ENCODE data around the gene CDH4. TPM values are rescaled to one million over a fixed set of nuclear protein-coding genes. Genes with fewer than 3 reads are reported as not detected.

CDH4 gene
- total RNA-seq, 1 donor from 2014 or later: 0.06 TPM

DNA sequence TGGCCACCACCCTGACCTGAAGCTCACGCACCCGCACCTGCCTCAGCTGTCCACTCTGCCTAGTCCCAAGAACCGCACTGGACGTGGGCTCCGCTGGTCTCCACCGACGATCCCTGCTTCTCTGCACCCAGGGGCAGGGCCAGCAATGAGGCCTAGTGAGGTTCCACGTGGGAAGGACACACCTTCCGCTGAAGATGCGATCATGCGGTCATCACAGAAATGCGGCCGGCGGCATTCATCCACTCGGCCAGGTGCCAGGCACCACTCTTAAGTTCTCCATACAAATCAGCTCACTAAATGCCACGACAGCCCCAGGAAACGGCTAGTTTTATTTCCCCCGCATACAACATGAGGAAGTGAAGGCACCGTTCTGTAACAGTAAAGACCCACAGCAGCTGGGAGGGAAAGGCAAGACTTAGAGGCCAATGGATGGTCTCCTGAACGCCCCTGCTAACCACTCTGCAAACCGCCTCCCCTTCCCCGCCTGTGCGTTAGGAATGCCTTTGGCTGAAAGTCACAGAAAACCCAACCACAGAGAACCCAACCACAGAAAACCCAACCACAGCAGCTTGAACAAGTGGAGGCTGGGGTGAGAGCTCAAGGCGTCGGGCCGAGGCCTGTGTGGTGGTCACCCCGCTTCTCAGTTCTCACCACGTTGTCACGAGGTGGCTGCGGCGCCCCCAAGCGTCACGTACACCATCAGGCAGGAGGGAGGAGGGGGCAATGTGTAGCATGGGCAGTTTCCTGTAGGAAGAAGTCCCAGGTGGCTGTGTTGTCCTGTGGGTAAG, 609.2 kb downstream of the CDH4 start:
- H3K9me3 ChIP-seq: no peaks in the 10 kb centered on the region
- H3K27me3 ChIP-seq (ENCODE audit: low read depth): no peaks in the 10 kb centered on the region
- H3K4me3 ChIP-seq: no peak overlapping the region
- H3K4me1 ChIP-seq: no peaks in the 10 kb centered on the region
- intact Hi-C loops (cut with DNase I): no loop called here
- no peak for DNase-seq
- TF ChIP-seq CTCF (IDR thresholded peaks at IDR 0.05): no peak
- no peaks in the 10 kb centered on the region for H3K36me3 ChIP-seq
- H3K27ac ChIP-seq: no peak overlapping the region
- ATAC-seq: no peak

GRCh38 chr20:61861858-61862257, 609.8 kb downstream of the CDH4 start:
- Histone ChIP-seq H3K9me3 (no peaks in the 10 kb centered on the region), H3K4me1 (no peaks in the 10 kb centered on the region), H3K36me3 (no peaks in the 10 kb centered on the region), H3K27ac (no peak overlapping the region), H3K4me3 (no peak overlapping the region), H3K27me3 (ENCODE audit: low read depth) (no peaks in the 10 kb centered on the region)
- no peak for DNase-seq
- intact Hi-C loops (cut with DNase I): no loop called here
- no peak for ATAC-seq
- TF ChIP-seq CTCF (IDR thresholded peaks at IDR 0.05): no peak

- Histone ChIP-seq H3K4me1 (no peaks in the 10 kb centered on the region), H3K4me3 (no peak overlapping the region), H3K9me3 (no peaks in the 10 kb centered on the region), H3K27me3 (ENCODE audit: low read depth) (no peaks in the 10 kb centered on the region), H3K27ac (no peak overlapping the region), H3K36me3 (no peaks in the 10 kb centered on the region)
- TF ChIP-seq CTCF (IDR thresholded peaks at IDR 0.05): no peak
- intact Hi-C loops (cut with DNase I): no loop called here
- no peak for ATAC-seq
- no peak for DNase-seq
These were observed 610.8 kb downstream of the CDH4 start for GRCh38 chr20:61862881-61863280.

- no peak for ATAC-seq
- intact Hi-C loops (cut with DNase I): no loop called here
- Histone ChIP-seq H3K4me3 (no peak overlapping the region), H3K36me3 (no peaks in the 10 kb centered on the region), H3K27ac (no peak overlapping the region), H3K27me3 (ENCODE audit: low read depth) (no peaks in the 10 kb centered on the region), H3K9me3 (no peaks in the 10 kb centered on the region), H3K4me1 (no peaks in the 10 kb centered on the region)
- no peak for DNase-seq
- no peak for TF ChIP-seq CTCF (IDR thresholded peaks at IDR 0.05)
These were observed 612.4 kb downstream of the CDH4 start for GRCh38 chr20:61864481-61864880.

GRCh38 chr20:61865353-61865752, 613.3 kb downstream of the CDH4 start:
- ATAC-seq (no peak), DNase-seq (no peak)
- Histone ChIP-seq H3K9me3 (no peaks in the 10 kb centered on the region), H3K4me3 (no peak overlapping the region), H3K27me3 (ENCODE audit: low read depth) (no peaks in the 10 kb centered on the region), H3K36me3 (no peaks in the 10 kb centered on the region), H3K27ac (no peak overlapping the region), H3K4me1 (no peaks in the 10 kb centered on the region)
- intact Hi-C loops (cut with DNase I): no loop called here
- no peak for TF ChIP-seq CTCF (IDR thresholded peaks at IDR 0.05)
